Astrocyte (in vitro differentiated cells and primary cell): ENCODE measurements around the gene PBRM1. TPM values are rescaled to one million over a fixed set of nuclear protein-coding genes. Genes with fewer than 3 reads are reported as not detected.

ENCODE experiments used
- DNase-seq: peaks from one replicate; pipeline ENCODE4 v3.0.0-alpha.2; 2010; ENCODE audit warnings: low read depth
- FAIRE-seq: peaks from 2 replicates; lab custom pipeline; 2011; peaks lifted over from hg19 to GRCh38; lab: Jason Lieb, UNC
- H2AFZ ChIP-seq: 2 replicates; pipeline ENCODE4 v1.6.0; 2012; ENCODE audit warnings: low read depth, low read length, inconsistent platforms
- H3K27ac ChIP-seq: 2 replicates; pipeline ENCODE4 v1.5.1; 2011; ENCODE audit warnings: low read depth, low read length, inconsistent platforms
- H3K27me3 ChIP-seq: 2 replicates; pipeline ENCODE4 v1.6.0; 2011; ENCODE audit warnings: low read length, inconsistent platforms; ENCODE audit not compliant: insufficient read depth
- H3K36me3 ChIP-seq: 2 replicates; pipeline ENCODE4 v1.5.1; 2011; ENCODE audit warnings: low read length, inconsistent platforms; ENCODE audit not compliant: insufficient read depth
- H3K4me1 ChIP-seq: 2 replicates; pipeline ENCODE4 v1.5.1; 2011; ENCODE audit warnings: low read length, inconsistent platforms; ENCODE audit not compliant: insufficient read depth
- H3K4me2 ChIP-seq: 2 replicates; pipeline ENCODE4 v1.6.0; 2012; ENCODE audit warnings: low read length, inconsistent platforms
- H3K4me3 ChIP-seq: 2 replicates; pipeline ENCODE4 v1.5.1; 2011; ENCODE audit warnings: low read depth, mild to moderate bottlenecking, low read length, inconsistent platforms; ENCODE audit not compliant: insufficient read depth
- H3K79me2 ChIP-seq: 2 replicates; pipeline ENCODE4 v1.6.0; 2012; ENCODE audit warnings: mild to moderate bottlenecking, low read length, inconsistent platforms; ENCODE audit not compliant: insufficient read depth
- H3K9ac ChIP-seq: 2 replicates; pipeline ENCODE4 v1.6.0; 2012; ENCODE audit warnings: mild to moderate bottlenecking, low read length, inconsistent platforms
- H3K9me3 ChIP-seq: 2 replicates; pipeline ENCODE4 v1.5.1; 2012; ENCODE audit warnings: low read depth, mild to moderate bottlenecking, low read length, inconsistent platforms; ENCODE audit not compliant: insufficient read depth
- H4K20me1 ChIP-seq: 2 replicates; pipeline ENCODE4 v1.6.0; 2012; ENCODE audit warnings: low read length, inconsistent platforms; ENCODE audit not compliant: insufficient read depth
- H3K27ac Mint-ChIP-seq: one replicate; pipeline ENCODE4 v1.8.0; 2021; ENCODE audit warnings: mild to moderate bottlenecking, mixed read lengths; ENCODE audit not compliant: unreplicated experiment
- H3K27me3 Mint-ChIP-seq: one replicate; pipeline ENCODE4 v1.8.0; 2021; ENCODE audit warnings: low read depth, mixed read lengths; ENCODE audit not compliant: unreplicated experiment
- H3K36me3 Mint-ChIP-seq: one replicate; pipeline ENCODE4 v1.8.0; 2021; ENCODE audit warnings: low read depth, mixed read lengths; ENCODE audit not compliant: unreplicated experiment
- H3K4me1 Mint-ChIP-seq: one replicate; pipeline ENCODE4 v1.8.0; 2021; ENCODE audit warnings: low read depth, mixed read lengths; ENCODE audit not compliant: unreplicated experiment
- H3K4me3 Mint-ChIP-seq: one replicate; pipeline ENCODE4 v1.8.0; 2021; ENCODE audit warnings: mild to moderate bottlenecking, moderate library complexity, mixed read lengths; ENCODE audit not compliant: unreplicated experiment
- H3K9me3 Mint-ChIP-seq: one replicate; pipeline ENCODE4 v1.8.0; 2021; ENCODE audit warnings: mild to moderate bottlenecking, mixed read lengths; ENCODE audit not compliant: unreplicated experiment
- EZH2 ChIP-seq: IDR thresholded peaks from 2 replicates; pipeline ENCODE4 v1.6.1; 2012; ENCODE audit warnings: mild to moderate bottlenecking, low read length, inconsistent platforms; ENCODE audit not compliant: insufficient read depth
- total RNA-seq: library from RNA; stranded (reverse); gene quantifications from 2 replicates; pipeline ENCODE4 v1.2.1, GENCODE V29; 2021
- TF ChIP-seq, protein P1 (sequence below): IDR thresholded peaks from 2 replicates; pipeline ENCODE4 v1.5.1; 2011; ENCODE audit warnings: low read depth, mild to moderate bottlenecking, inconsistent platforms, low read length, moderate library complexity; ENCODE audit not compliant: insufficient read depth

PBRM1 gene
- total RNA-seq, 1 donor from 2014 or later = 54.5 TPM

DNA sequence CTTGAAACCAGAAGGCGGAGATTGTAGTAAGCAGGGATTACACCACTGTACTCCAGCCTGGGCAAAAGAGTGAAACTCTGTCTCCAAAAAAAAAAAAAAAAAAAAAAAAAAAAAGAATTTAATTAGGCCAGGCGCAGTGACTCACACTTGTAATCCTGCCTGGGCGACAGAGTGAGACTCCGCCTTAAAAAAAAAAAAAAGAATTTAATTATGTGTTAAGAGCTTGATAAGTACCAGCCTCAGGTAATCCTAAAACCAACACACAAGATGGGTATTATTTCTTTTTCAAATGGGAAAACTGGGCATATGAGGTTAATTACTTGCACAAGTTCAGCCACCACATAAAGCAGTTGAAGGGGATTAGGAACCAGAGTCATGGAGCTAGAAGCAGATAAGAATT is 49.0 kb downstream of the PBRM1 start:
- H3K27ac Mint-ChIP-seq = no peak overlapping the region
- no peak overlapping the region for H3K4me2 ChIP-seq
- H3K9me3 ChIP-seq = no peaks in the 10 kb centered on the region
- peaks cover 2% of the 10 kb centered on the region for H3K4me1 Mint-ChIP-seq
- no peak overlapping the region for H3K4me3 ChIP-seq
- no peak for FAIRE-seq
- H4K20me1 ChIP-seq = no peaks in the 10 kb centered on the region
- DNase-seq = peak; percentile 14
- peaks cover 9% of the 10 kb centered on the region for H3K36me3 Mint-ChIP-seq
- peaks cover 3% of the 10 kb centered on the region for H3K4me1 ChIP-seq
- no peak overlapping the region for H3K9ac ChIP-seq
- H3K9me3 Mint-ChIP-seq = no peaks in the 10 kb centered on the region
- no peaks in the 10 kb centered on the region for H3K27me3 ChIP-seq
- no peak overlapping the region for H2AFZ ChIP-seq
- peaks cover 34% of the 10 kb centered on the region for H3K36me3 ChIP-seq
- no peaks in the 10 kb centered on the region for H3K27me3 Mint-ChIP-seq
- peaks cover 7% of the 10 kb centered on the region for H3K79me2 ChIP-seq
- no peak for TF ChIP-seq EZH2
- TF ChIP-seq, protein P1, sequence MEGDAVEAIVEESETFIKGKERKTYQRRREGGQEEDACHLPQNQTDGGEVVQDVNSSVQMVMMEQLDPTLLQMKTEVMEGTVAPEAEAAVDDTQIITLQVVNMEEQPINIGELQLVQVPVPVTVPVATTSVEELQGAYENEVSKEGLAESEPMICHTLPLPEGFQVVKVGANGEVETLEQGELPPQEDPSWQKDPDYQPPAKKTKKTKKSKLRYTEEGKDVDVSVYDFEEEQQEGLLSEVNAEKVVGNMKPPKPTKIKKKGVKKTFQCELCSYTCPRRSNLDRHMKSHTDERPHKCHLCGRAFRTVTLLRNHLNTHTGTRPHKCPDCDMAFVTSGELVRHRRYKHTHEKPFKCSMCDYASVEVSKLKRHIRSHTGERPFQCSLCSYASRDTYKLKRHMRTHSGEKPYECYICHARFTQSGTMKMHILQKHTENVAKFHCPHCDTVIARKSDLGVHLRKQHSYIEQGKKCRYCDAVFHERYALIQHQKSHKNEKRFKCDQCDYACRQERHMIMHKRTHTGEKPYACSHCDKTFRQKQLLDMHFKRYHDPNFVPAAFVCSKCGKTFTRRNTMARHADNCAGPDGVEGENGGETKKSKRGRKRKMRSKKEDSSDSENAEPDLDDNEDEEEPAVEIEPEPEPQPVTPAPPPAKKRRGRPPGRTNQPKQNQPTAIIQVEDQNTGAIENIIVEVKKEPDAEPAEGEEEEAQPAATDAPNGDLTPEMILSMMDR = no peak
- no peak overlapping the region for H3K4me3 Mint-ChIP-seq
- no peak overlapping the region for H3K27ac ChIP-seq

DNA sequence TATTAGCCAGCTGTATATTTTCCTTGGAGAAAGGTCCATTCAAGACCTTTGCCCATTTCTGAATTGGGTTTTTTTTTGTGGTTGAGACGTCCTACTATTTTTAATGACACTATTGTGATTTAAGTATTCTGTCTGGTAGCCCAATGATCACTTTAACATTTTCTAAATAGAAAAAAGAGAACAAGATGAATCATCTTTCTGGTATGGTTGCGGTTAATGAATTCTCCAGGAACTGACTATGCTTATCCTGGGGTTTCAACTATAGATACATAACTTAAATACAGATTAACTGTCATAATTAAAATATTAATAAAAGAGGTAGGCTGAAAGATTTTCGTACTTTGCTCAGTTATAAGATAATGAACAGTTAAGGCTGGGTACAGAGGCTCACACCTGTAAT is 51.9 kb downstream of the PBRM1 start:
- no peak for TF ChIP-seq EZH2
- TF ChIP-seq, protein P1 = no peak
- Histone ChIP-seq H4K20me1 (no peaks in the 10 kb centered on the region), H3K79me2 (peaks cover 18% of the 10 kb centered on the region), H2AFZ (no peak overlapping the region), H3K4me3 (no peak overlapping the region), H3K27me3 (no peaks in the 10 kb centered on the region), H3K4me1 (peaks cover 3% of the 10 kb centered on the region), H3K27ac (peak overlapping the region; percentile 37), H3K36me3 (peaks cover 34% of the 10 kb centered on the region), H3K9me3 (no peaks in the 10 kb centered on the region), H3K4me2 (peak overlapping the region; percentile 46), H3K9ac (no peak overlapping the region)
- FAIRE-seq (no peak), DNase-seq (peak; percentile 72)
- H3K27me3 Mint-ChIP-seq = no peaks in the 10 kb centered on the region
- H3K4me3 Mint-ChIP-seq = no peak overlapping the region
- H3K27ac Mint-ChIP-seq = no peak overlapping the region
- H3K9me3 Mint-ChIP-seq = no peaks in the 10 kb centered on the region
- H3K4me1 Mint-ChIP-seq = peaks cover 2% of the 10 kb centered on the region
- H3K36me3 Mint-ChIP-seq = peaks cover 4% of the 10 kb centered on the region

DNA sequence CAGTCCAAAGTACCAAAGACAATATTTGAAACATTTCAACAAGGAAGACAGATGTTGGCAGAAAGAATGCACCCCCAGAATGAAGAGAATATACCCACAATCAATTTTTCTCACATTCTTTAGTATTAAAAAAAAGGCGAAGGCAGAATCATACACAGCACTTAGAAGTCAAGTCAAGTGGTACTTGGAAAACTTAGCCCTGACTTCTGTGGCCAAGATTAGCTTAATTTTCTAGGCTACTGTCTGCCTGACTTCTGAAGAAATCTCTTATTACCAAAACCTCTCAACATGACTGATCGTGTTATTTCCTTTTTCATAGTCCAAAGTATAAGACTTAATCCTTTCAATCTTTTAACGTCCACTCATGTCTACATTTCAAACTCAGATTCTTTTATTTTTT is 60.7 kb downstream of the PBRM1 start:
- no peaks in the 10 kb centered on the region for H3K4me1 ChIP-seq
- no peak for TF ChIP-seq EZH2
- TF ChIP-seq, protein P1 = no peak
- H2AFZ ChIP-seq = no peak overlapping the region
- no peaks in the 10 kb centered on the region for H3K4me1 Mint-ChIP-seq
- no peak overlapping the region for H3K4me3 ChIP-seq
- peaks cover 49% of the 10 kb centered on the region for H3K36me3 ChIP-seq
- no peak overlapping the region for H3K9ac ChIP-seq
- peaks cover 18% of the 10 kb centered on the region for H4K20me1 ChIP-seq
- H3K4me3 Mint-ChIP-seq = no peak overlapping the region
- no peaks in the 10 kb centered on the region for H3K27me3 Mint-ChIP-seq
- FAIRE-seq = no peak
- H3K27ac Mint-ChIP-seq = no peak overlapping the region
- H3K9me3 Mint-ChIP-seq = no peaks in the 10 kb centered on the region
- peaks cover 8% of the 10 kb centered on the region for H3K79me2 ChIP-seq
- peaks cover 4% of the 10 kb centered on the region for H3K36me3 Mint-ChIP-seq
- no peak overlapping the region for H3K27ac ChIP-seq
- no peaks in the 10 kb centered on the region for H3K27me3 ChIP-seq
- H3K4me2 ChIP-seq = no peak overlapping the region
- no peak for DNase-seq
- no peaks in the 10 kb centered on the region for H3K9me3 ChIP-seq
